Measurements from ENCODE around the gene TXLNG.
A peak's percentile ranks its signal among the peaks of the same experiment; 100 is the strongest.
"Not testable (repeated sequence)": the region's sequence is repeated elsewhere in the genome, so short reads cannot be mapped to it uniquely, and the experiment has no call there.

Gene TXLNG

DNA sequence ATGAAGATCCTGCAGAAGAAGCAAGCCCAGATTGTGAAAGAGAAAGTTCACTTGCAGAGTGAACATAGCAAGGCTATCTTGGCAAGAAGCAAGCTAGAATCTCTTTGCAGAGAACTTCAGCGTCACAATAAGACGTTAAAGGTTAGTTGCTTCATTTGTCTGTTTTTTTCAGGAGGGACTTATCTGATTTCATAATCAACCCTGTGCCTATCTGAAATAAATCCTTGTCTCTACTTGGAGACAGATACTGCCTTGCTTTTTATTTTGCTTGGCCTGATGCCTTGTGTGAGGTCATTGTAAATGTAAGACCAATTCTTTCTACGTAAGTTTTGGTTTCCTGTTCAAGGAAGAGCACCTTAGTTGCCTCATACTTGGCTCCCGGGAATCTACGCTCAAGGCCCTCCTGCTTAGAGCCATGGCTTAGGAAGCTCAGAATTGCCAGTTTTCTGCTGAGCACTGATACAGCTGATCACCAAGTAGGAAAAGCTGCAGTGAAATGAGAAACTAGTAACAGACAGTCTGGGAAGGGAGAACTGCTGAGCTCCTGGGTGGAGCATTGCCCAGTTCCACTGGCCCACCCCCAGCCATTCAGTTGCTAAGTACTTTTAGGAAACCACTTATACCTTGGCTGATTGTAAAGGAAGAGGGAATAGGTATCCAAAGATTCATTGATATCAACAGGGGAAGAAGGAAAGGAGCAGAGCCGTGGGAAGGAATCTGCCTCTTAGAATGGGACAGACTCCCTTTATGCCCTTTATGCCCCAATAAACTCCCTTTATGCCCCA lies 42.0 kb downstream of the TXLNG start:
- no peak for DNase-seq
- in situ Hi-C loops (cut with HindIII; ENCODE audit: low pct_ligation_motif_present, low pct_unique_long_range_greater_than_20kb, low sequenced_read_pairs) = no loop called here

DNA sequence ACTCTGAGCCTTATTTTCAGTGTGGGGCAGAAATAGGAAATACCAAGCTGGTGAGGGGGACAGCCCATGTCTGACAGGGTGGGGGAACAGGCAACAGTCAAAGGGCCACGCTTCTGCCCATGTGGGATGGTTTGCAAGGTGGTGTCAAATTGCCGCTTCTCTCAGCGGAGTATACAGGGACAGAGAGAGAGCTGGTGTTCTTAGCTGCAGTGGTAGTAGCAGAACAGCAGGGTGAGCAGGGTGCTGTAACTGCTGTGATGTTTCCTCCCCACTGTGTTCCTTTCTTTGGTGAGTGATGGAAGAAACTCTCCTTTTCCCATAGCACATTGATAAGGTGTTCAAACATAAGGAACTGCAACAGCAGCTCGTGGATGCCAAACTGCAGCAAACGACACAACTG lies 46.0 kb downstream of the TXLNG start:
- DNase-seq = no peak
- in situ Hi-C loops (cut with HindIII; ENCODE audit: low pct_ligation_motif_present, low pct_unique_long_range_greater_than_20kb, low sequenced_read_pairs) = no loop called here

DNA sequence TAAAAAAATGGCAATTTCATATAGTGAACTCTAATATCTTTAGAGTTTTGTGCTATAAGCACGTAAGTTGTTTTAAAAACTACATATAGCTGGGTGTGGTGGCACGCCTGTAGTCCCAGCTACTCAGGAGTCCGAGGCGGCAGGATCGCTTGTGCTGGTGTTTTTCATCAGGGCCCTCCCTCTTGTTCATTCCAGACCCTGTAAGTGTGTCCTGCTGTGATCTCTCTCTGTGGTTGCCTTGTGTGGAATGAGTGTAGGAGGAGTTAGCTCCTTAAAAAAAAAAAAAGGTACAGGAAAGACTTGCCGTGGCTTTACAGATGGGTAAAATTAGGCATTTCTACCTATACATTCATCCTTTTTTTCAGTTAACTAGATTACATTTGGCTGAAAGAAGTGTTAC lies 48.5 kb downstream of the TXLNG start:
- in situ Hi-C loops (cut with HindIII; ENCODE audit: low pct_ligation_motif_present, low pct_unique_long_range_greater_than_20kb, low sequenced_read_pairs) = no loop called here
- no peak for DNase-seq

DNA sequence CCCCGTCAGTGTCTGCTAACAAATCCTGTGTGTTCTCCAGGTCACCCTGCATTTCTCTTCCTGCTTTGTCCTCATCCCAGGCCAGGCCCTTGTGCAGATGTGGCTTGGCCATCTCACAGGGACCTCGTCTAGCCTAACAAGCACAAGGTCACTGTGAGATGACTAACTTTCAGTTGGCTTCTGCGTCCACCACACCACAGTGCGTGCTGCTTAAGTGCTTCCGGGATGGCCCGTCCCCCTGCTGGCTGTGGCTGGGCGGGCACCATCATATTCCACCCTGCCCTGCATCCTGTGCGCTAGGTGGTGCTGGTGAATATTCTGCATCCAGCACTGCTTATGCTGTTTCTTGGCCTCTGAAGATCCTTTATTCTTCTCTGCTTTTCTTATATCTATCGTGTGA lies 50.1 kb downstream of the TXLNG start:
- DNase-seq = peak; percentile 51
- in situ Hi-C loops (cut with HindIII; ENCODE audit: low pct_ligation_motif_present, low pct_unique_long_range_greater_than_20kb, low sequenced_read_pairs) = no loop called here

DNA sequence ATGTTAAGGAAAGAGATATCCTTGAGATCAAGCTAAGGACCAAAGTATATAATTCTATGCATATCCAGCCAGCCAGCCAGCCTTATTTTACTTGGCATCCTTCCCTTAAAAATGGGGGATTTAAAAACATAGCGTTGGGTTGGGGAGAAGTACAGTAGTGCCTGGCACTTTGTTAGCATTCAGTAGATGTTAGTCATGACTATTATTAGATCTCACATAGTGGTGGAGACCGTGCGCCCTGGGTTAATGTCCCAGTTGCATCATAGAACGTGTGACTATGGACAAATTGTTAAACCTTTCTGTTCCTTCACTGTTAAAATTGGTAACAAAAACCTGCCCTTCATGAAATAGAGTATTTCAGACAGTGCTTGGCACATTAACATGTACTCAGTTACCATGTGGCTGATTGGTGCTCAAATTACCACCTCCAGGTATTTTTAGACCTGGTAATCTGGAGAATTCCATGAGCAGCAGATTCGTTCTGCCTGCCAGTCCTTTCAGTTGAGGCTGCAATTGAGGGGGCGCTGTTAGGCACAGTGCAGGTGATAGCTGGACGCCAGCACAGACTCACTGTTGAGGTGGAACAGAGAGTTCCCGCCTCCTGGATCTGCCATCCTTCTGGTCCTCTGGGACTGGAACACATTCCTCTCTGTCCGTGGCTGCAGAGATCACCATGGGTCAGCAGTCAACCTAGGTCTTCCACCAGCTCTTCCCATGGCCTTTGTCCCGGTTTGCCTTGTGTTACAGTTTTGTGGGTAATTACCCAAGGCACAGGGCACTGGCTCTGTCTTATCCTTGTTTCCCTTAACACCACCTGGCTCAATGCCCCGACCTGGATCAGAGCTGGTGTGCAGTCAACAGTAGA lies 52.2 kb downstream of the TXLNG start:
- in situ Hi-C loops (cut with HindIII; ENCODE audit: low pct_ligation_motif_present, low pct_unique_long_range_greater_than_20kb, low sequenced_read_pairs) = no loop called here
- peak; percentile 45 for DNase-seq

GRCh38 chrX:16839219-16839851 lies 53.1 kb downstream of the TXLNG start:
- no peak for DNase-seq
- in situ Hi-C loops (cut with HindIII; ENCODE audit: low pct_ligation_motif_present, low pct_unique_long_range_greater_than_20kb, low sequenced_read_pairs) = no loop called here

DNA sequence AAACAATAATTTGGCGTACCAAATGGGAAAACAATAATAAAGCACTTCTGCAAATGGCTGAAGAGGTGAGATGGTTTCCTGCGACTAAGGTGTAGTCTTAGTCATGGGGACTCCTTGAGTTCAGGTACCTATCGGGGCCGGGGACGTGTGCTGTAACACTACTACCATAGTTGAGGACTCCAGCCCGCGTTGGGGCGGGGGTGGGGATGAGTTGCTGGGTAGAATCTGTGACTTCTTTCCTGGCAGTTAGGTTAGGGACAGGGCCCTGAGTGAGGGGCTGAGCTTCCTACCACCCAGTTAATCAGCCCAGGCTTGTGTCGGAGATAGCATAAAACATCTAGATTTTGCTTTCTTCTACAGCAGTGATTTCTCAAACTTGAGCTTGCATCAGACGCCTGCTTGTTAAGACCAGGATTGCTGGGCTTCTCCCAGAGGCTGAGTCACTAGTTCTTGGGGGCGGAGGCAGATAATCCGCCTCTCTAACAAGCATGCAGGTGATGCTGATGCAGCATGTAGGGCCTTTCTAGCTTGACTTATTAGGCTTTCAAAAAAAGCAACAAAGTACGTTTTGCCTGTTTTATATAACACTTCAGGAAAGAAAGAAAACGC lies 53.7 kb downstream of the TXLNG start:
- peak; percentile 17 for DNase-seq
- in situ Hi-C loops (cut with HindIII; ENCODE audit: low pct_ligation_motif_present, low pct_unique_long_range_greater_than_20kb, low sequenced_read_pairs) = no loop called here

- in situ Hi-C loops (cut with HindIII; ENCODE audit: low pct_ligation_motif_present, low pct_unique_long_range_greater_than_20kb, low sequenced_read_pairs) = no loop called here
These were observed 56.4 kb downstream of the TXLNG start for GRCh38 chrX:16842684-16843083.

DNA sequence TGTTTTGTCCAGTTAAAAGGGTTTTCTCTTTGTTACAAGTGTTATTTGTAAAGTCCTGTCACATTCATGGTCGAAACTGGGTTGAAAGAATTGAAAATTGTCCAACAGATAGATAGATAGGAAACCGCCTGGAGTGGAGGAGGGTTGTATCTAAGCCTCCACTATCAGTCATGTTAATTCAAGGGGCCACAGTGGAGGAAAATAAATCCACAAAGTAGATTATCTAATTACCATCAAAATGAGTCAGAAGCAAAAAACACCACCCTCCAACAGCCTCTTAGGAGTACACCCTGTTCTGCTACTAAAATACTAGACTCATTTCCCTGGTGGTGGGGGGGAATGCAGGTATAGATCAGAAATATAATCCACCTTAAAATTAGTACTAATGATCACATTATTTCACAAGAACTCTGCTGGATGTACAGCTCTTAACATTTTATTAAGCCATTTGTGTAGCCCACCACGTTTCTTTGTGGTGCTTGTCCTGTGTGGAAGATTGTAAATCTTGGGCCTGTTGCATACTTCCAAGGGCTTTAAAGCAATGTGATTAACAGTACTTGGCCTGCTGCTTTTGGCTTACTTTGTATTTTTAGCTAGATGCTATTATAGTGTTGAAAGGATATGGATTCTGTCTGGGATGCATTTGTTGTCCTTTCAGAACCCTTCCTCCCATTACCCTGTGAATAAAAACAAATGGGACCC lies 57.1 kb downstream of the TXLNG start:
- in situ Hi-C loops (cut with HindIII; ENCODE audit: low pct_ligation_motif_present, low pct_unique_long_range_greater_than_20kb, low sequenced_read_pairs) = no loop called here

More at GRCh38 chrX:16842684-16843083, 56.4 kb downstream of the TXLNG start:
- no peak for DNase-seq

GRCh38 chrX:16845686-16846085 lies 59.4 kb downstream of the TXLNG start:
- in situ Hi-C loops (cut with HindIII; ENCODE audit: low pct_ligation_motif_present, low pct_unique_long_range_greater_than_20kb, low sequenced_read_pairs) = no loop called here
- DNase-seq = no peak

More for the DNA sequence above, 57.1 kb downstream of the TXLNG start:
- no peak for DNase-seq

DNA sequence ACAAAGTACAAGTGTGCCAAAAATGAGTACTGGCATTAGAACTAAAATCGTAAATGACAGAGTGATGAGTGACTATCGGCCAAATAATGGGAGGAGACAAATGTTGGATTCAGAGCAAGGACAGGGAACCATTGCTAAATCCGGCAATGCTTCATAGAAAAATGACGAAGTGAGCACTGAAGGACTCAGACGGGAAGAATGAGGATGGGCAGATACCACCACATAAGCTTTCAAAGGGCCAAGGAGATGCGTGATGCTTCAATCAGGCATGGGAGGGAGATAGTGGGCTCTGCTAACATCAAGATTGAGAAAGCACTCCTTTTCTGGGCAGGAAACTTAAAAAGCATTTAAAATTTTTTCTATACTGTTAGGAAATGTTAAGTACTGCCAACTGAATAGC lies 62.3 kb downstream of the TXLNG start:
- DNase-seq = no peak
- in situ Hi-C loops (cut with HindIII; ENCODE audit: low pct_ligation_motif_present, low pct_unique_long_range_greater_than_20kb, low sequenced_read_pairs) = no loop called here

DNA sequence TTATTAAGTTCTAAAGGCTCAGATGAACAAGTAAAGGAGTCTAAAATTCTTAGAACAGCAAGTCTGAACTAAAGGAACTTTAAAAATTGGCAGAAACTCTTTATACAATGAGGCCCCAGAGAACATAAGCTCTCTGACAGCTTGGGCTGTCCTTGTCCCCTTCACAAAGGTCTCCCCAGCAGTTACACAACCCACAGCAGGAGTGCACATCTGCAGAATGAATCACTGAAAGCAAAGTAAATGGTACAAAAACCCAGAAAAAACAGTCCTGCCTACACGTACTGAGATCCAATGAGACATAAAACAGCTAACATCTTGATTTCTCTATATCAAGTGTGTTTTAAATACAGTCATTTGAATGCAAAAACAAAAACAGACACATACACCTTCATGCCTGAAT lies 65.2 kb downstream of the TXLNG start:
- DNase-seq = no peak
- in situ Hi-C loops (cut with HindIII; ENCODE audit: low pct_ligation_motif_present, low pct_unique_long_range_greater_than_20kb, low sequenced_read_pairs) = no loop called here

DNA sequence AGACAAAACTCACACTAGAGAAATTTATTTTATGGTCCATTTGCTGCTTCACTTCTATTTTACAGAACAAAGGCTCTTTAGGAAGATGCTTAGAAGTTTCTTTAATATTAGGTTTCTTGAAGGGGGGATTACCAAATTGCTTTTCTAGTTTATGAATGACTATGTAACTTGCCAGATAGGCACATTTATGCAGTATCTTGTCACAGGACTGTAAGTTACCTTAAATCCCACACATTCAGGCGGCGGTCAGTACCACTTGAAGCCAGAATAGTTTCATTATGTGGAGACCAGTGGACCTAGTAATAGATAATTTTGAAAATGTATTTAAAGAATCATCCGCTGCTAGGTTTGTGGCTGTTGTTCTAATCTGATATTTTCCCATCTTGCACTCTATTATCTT lies 65.6 kb downstream of the TXLNG start:
- DNase-seq = no peak
- in situ Hi-C loops (cut with HindIII; ENCODE audit: low pct_ligation_motif_present, low pct_unique_long_range_greater_than_20kb, low sequenced_read_pairs) = no loop called here

GRCh38 chrX:16852617-16853179 lies 66.4 kb downstream of the TXLNG start:
- no peak for DNase-seq
- in situ Hi-C loops (cut with HindIII; ENCODE audit: low pct_ligation_motif_present, low pct_unique_long_range_greater_than_20kb, low sequenced_read_pairs) = no loop called here

DNA sequence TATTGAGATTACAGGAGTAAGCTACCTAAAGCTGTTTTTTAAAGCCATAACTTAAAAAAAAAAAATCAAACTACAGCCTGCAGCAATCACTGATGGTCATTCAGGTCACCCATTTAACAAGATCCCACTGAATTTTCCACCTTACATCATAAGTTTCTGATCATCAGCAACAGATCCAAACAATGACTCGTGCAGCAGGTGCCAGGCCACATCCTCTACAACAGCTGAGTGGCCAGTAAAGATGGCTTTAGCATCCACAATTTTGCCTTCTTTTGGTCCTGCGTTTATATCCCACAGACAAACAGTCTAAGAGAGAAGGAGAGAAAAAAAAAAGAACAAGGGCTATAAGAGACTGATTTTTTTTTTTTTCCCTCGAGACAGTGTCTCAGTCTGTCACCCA lies 67.3 kb downstream of the TXLNG start:
- no peak for DNase-seq
- in situ Hi-C loops (cut with HindIII; ENCODE audit: low pct_ligation_motif_present, low pct_unique_long_range_greater_than_20kb, low sequenced_read_pairs) = no loop called here

GRCh38 chrX:16855363-16856075 lies 69.3 kb downstream of the TXLNG start:
- in situ Hi-C loops (cut with HindIII; ENCODE audit: low pct_ligation_motif_present, low pct_unique_long_range_greater_than_20kb, low sequenced_read_pairs) = no loop called here

GRCh38 chrX:16856076-16856404 lies 69.8 kb downstream of the TXLNG start:
- in situ Hi-C loops (cut with HindIII; ENCODE audit: low pct_ligation_motif_present, low pct_unique_long_range_greater_than_20kb, low sequenced_read_pairs); DNase-seq: not testable (repeated sequence)

More at GRCh38 chrX:16855363-16856075, 69.3 kb downstream of the TXLNG start:
- DNase-seq = no peak

DNA sequence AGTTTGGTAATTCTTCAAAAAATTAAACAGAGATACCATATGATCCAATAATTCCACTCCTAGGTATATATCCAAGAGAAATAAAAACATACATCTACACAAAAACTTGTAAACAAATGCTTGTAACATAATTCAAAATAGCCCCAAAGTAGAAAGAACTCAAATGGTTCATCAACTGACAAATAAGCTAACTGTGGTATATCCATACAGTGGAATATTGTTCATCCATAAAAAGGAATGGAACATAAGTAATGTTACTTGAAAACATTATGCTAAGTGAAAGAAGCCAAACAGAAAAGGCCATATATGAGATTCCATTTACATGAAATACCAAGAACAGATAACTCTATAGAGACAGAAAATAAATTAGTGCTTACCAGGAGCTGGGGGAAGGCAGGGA lies 70.5 kb downstream of the TXLNG start:
- in situ Hi-C loops (cut with HindIII; ENCODE audit: low pct_ligation_motif_present, low pct_unique_long_range_greater_than_20kb, low sequenced_read_pairs) = no loop called here

More for the DNA sequence above, 70.5 kb downstream of the TXLNG start:
- DNase-seq = no peak

Measured in ACHN (cell line).